ENCODE results near the gene ATP5F1C.

DNA sequence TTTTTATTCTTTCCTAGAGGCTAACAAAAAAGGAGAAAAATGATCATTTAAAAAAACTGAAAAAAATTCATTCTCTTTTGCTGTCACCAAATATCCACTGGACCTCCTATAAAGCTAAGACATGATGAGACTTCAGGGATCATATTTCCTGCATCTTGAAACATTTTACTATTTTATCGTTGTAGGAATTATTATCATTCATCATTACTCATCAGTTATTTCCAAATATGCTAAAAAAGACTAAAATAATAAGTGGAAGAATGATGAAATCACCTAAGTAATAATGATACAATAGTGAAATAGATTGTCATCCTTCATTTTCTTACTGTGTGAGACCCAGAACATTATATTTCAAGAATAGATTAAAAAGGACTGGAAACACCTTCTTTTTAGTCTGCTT lies 58.6 kb downstream of the ATP5F1C start:
- TF ChIP-seq, protein P1, sequence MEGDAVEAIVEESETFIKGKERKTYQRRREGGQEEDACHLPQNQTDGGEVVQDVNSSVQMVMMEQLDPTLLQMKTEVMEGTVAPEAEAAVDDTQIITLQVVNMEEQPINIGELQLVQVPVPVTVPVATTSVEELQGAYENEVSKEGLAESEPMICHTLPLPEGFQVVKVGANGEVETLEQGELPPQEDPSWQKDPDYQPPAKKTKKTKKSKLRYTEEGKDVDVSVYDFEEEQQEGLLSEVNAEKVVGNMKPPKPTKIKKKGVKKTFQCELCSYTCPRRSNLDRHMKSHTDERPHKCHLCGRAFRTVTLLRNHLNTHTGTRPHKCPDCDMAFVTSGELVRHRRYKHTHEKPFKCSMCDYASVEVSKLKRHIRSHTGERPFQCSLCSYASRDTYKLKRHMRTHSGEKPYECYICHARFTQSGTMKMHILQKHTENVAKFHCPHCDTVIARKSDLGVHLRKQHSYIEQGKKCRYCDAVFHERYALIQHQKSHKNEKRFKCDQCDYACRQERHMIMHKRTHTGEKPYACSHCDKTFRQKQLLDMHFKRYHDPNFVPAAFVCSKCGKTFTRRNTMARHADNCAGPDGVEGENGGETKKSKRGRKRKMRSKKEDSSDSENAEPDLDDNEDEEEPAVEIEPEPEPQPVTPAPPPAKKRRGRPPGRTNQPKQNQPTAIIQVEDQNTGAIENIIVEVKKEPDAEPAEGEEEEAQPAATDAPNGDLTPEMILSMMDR (IDR thresholded peaks at IDR 0.05), result no peak
- TF ChIP-seq POLR2A (IDR thresholded peaks at IDR 0.05) (no peak), POLR2AphosphoS5 (IDR thresholded peaks at IDR 0.05) (no peak)

Data from breast epithelium (tissue), 3 donors.